NCI-H345 treated with DMSO at 0.1 percent for 48 hours (cell line): ENCODE data around the gene NRG2.
A peak's percentile ranks its signal among the peaks of the same experiment; 100 is the strongest.

Source experiments
- DNase-seq: peaks from one replicate; lab custom pipeline; 2025; ENCODE audit not compliant: unreplicated experiment; lab: John Stamatoyannopoulos, UW

The NRG2 gene

GRCh38 chr5:139910036-139910435, 133.1 kb downstream of the NRG2 start:
- DNase-seq = no peak

GRCh38 chr5:139908749-139909148, 134.3 kb downstream of the NRG2 start:
- no peak for DNase-seq

GRCh38 chr5:139906661-139907060, 136.4 kb downstream of the NRG2 start:
- no peak for DNase-seq

DNA sequence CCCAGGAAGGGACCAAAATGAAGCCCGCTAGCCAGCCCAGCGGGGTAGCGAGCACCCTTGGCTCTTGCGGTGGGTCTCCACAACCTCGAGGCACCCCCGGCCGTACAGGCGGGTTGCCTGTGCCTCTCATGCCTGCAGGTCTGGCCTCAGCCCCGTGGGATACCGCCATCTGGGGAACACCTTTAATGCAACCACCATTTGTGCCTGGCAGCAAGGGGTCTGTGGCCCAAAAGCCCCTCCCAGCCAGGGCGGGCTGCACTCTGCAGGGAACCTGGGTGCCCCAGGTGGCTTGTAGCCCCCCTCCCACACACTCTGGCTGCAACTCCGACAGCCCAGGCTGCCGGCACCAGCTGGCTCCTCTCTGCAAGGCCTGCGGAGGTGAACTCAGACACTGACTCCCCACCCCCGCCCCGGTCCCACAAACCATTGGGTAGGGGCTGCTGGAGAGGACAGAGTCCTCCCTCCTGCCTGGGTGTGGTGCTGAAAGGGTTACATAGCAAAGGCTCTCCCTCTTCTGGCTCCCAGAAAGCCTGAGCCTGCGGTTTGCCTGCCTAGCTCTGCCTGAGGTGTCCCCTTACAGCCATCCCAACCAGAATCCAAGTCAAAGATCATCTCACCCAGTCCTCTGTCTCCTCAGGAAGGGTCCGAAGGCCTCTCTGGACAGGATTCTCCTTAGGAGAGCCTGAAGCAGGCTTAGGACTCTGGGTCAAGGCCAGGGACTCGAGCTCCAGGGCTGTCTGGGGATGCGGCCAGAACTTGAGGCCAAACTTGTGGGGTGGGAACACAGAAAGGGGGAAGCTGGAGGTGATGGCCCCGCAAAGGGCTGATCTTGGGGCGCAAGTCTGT, 138.1 kb downstream of the NRG2 start:
- no peak for DNase-seq

GRCh38 chr5:139904566-139904815, 138.6 kb downstream of the NRG2 start:
- DNase-seq = no peak

- peak; percentile 13 for DNase-seq
Measured at GRCh38 chr5:139903795-139904565, 139.1 kb downstream of the NRG2 start.

- DNase-seq = no peak
Measured at GRCh38 chr5:139903450-139903794, 139.7 kb downstream of the NRG2 start.

DNA sequence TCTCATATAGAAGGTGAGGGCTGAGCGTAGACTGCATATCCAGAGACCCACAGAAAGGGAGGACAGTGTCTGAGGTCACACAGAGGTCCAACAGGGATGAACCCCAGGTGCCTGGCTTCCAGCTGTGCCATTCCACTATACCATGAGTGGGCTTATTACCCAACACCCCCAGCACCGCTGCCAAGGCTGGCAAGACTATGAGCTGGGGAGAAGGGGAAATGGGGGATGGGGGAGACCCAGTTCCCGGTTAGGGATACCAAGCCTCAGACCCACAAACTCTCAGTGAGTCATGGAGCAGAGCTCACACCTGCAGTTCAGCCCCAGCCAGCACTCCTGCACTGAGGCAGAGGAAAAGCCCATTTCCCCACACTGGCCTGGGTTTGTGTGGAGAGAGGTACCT, 141.1 kb downstream of the NRG2 start:
- DNase-seq = no peak

GRCh38 chr5:139901251-139901575, 141.9 kb downstream of the NRG2 start:
- DNase-seq = no peak

DNA sequence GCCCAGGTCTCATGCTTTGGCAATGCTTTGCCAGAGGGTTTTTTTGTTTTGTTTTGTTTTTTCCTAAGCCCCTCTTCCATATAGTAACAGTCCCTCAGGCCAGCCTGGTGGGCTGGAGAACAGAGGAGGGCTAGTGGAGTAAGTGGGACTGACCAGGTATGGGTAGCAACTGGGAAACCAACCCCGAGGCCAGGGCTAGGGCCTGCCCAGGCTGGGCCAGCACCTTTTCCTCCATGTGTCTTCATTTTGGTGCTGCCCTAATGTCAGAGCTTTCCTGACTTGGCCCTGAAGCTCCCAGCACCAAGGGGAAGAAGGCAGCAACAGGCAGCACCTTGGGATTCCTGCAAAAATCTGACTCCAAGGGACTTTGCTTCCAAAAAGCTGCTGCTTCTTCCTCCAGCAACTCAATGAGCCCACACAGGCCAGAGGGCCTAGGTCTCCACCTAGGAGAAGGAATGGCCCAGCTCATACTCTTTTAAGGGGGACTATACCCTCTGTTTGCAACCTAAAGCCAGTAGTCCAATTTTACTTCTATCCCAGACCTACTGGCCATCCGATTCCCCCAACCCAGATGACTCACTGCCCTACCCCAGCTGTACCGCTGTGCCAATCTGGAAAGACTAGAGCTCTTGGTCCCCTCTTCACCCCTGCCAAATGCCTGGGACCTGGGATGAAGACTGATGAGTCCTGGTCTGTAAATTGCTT, 142.4 kb downstream of the NRG2 start:
- no peak for DNase-seq

DNA sequence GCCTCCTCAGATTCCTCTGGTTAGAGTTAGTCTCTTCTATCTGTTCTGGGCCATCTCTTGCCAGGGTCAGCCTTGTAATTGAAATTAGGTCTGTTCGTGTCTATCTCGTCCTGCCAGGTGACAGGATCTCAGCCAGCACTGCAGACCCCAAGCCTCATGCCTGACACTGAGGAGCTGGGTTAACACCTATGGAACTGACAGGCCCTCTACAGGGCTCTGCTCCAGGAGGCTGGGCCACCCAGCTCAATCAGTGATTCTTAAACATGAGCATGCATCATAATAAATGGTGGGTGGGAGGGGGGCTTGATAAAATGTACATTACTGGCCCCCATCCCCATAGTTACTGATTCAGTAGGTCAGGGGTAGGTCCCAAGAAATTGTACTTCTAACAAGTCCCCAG, 144.1 kb downstream of the NRG2 start:
- DNase-seq = no peak

DNA sequence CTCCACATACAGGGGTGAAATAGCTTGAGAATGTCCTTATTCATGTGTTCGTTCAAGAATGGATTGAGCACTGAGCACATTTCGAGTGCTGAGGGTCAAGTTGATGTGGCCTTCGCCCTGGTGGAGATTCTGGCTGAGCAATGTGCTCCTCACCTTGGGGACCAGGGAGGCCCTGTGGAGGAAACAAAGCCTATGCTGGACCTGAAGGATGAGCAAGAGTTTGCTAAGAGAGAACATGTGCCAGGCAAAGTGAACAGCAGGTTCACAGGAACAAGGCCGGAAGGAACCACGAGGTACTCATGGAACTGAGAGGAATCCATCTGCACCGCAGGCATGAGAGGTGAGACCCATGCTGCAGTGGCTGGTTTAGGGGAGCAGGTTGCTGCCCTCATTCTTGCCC, 145.1 kb downstream of the NRG2 start:
- no peak for DNase-seq

- no peak for DNase-seq
Measured at GRCh38 chr5:139897342-139897741, 145.8 kb downstream of the NRG2 start.

- DNase-seq = no peak
Measured at GRCh38 chr5:139896718-139897117, 146.4 kb downstream of the NRG2 start.

GRCh38 chr5:139895647-139896046, 147.5 kb downstream of the NRG2 start:
- no peak for DNase-seq

- no peak for DNase-seq
Measured at GRCh38 chr5:139895046-139895445, 148.1 kb downstream of the NRG2 start.

GRCh38 chr5:139893873-139894272, 149.2 kb downstream of the NRG2 start:
- no peak for DNase-seq

- DNase-seq = no peak
Measured at GRCh38 chr5:139889410-139889809, 153.7 kb downstream of the NRG2 start.

- DNase-seq = no peak
Measured at GRCh38 chr5:139888370-139888769, 154.7 kb downstream of the NRG2 start.

DNA sequence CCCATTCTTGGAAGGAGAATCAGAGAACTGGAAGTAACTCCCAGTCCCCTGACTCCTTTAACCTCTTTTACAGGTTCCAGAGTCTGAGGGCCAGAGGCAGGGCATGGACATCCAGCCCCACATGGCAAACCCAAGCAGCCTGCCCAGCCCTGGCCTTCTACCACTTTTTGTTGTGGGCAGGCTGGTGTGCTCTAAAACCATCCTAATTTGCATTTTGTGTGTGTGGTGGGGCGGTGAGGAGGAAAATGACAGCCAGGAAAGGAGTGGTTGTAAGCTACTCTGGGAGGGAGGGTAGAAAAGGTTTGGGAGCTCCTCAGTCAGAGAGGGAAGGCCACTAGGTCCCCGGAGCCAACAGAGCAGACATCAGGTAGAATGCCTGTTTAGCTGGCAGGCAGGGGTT, 156.9 kb downstream of the NRG2 start:
- no peak for DNase-seq

DNA sequence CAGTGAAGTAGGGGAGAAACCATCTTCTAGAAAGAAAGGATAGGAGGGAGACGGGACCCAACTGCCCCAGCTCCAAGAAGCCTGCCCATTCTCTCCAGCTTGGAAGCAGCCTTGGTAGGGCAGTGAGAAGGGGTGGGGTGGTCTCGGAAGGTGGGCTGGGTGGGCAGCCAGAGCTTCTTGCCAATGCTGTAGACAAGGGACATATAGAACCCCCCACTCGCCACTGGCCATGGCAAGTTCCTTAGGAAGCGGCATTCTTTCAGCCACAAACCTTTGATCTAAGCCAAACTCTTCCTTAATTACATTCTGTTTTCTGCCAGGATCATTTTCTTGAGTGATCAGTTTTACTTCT, 157.3 kb downstream of the NRG2 start:
- no peak for DNase-seq

- no peak for DNase-seq
Measured at GRCh38 chr5:139885172-139885856, 157.8 kb downstream of the NRG2 start.
